Measurements from ENCODE around the gene AAK1.

AAK1 gene

GRCh38 chr2:69617744-69618143, 25.8 kb downstream of the AAK1 start:
- DNase-seq (ENCODE audit: low read depth), result no peak
- TF ChIP-seq POLR2A (IDR thresholded peaks at IDR 0.05; ENCODE audit: extremely low read depth, insufficient read length), result no peak
- no peak for TF ChIP-seq CTCF (IDR thresholded peaks at IDR 0.05; ENCODE audit: low read depth, low read length)
- no peak for TF ChIP-seq MAX (IDR thresholded peaks at IDR 0.05; ENCODE audit: low read depth, low read length)
- no peak for TF ChIP-seq MYC (IDR thresholded peaks at IDR 0.05; ENCODE audit: low read depth, low read length)
- H3K4me3 ChIP-seq (ENCODE audit: low read depth, low read length), result no peak overlapping the region

- H3K4me3 ChIP-seq (ENCODE audit: low read depth, low read length), result no peak overlapping the region
- peak; percentile 62 for DNase-seq (ENCODE audit: low read depth)
Observed at GRCh38 chr2:69616755-69617154, 26.8 kb downstream of the AAK1 start.

GRCh38 chr2:69615969-69616368, 27.6 kb downstream of the AAK1 start:
- no peak for DNase-seq (ENCODE audit: low read depth)
- H3K4me3 ChIP-seq (ENCODE audit: low read depth, low read length), result no peak overlapping the region
- TF ChIP-seq POLR2A (IDR thresholded peaks at IDR 0.05; ENCODE audit: extremely low read depth, insufficient read length), result no peak
- no peak for TF ChIP-seq MYC (IDR thresholded peaks at IDR 0.05; ENCODE audit: low read depth, low read length)
- TF ChIP-seq MAX (IDR thresholded peaks at IDR 0.05; ENCODE audit: low read depth, low read length), result no peak
- TF ChIP-seq CTCF (IDR thresholded peaks at IDR 0.05; ENCODE audit: low read depth, low read length), result no peak

More at GRCh38 chr2:69616755-69617154, 26.8 kb downstream of the AAK1 start:
- TF ChIP-seq POLR2A (IDR thresholded peaks at IDR 0.05; ENCODE audit: extremely low read depth, insufficient read length), result no peak
- no peak for TF ChIP-seq MAX (IDR thresholded peaks at IDR 0.05; ENCODE audit: low read depth, low read length)
- TF ChIP-seq CTCF (IDR thresholded peaks at IDR 0.05; ENCODE audit: low read depth, low read length), result no peak
- no peak for TF ChIP-seq MYC (IDR thresholded peaks at IDR 0.05; ENCODE audit: low read depth, low read length)

GRCh38 chr2:69615078-69615625, 28.4 kb downstream of the AAK1 start:
- TF ChIP-seq MAX (IDR thresholded peaks at IDR 0.05; ENCODE audit: low read depth, low read length) (no peak), CTCF (IDR thresholded peaks at IDR 0.05; ENCODE audit: low read depth, low read length) (no peak), POLR2A (IDR thresholded peaks at IDR 0.05; ENCODE audit: extremely low read depth, insufficient read length) (no peak), MYC (IDR thresholded peaks at IDR 0.05; ENCODE audit: low read depth, low read length) (no peak)
- DNase-seq (ENCODE audit: low read depth), result no peak
- no peak overlapping the region for H3K4me3 ChIP-seq (ENCODE audit: low read depth, low read length)

- DNase-seq (ENCODE audit: low read depth), result no peak
- TF ChIP-seq CTCF (IDR thresholded peaks at IDR 0.05; ENCODE audit: low read depth, low read length) (no peak), POLR2A (IDR thresholded peaks at IDR 0.05; ENCODE audit: extremely low read depth, insufficient read length) (no peak), MYC (IDR thresholded peaks at IDR 0.05; ENCODE audit: low read depth, low read length) (no peak), MAX (IDR thresholded peaks at IDR 0.05; ENCODE audit: low read depth, low read length) (no peak)
Observed at GRCh38 chr2:69612707-69613106, 30.8 kb downstream of the AAK1 start.

More at GRCh38 chr2:69612707-69613106, 30.8 kb downstream of the AAK1 start:
- no peak overlapping the region for H3K4me3 ChIP-seq (ENCODE audit: low read depth, low read length)

Data from NB4 (cell line).